Right lobe of liver (tissue), 6 donors: ENCODE results near the gene PARP15. TPM values are rescaled to one million over a fixed set of nuclear protein-coding genes. Genes with fewer than 3 reads are reported as not detected.

Source experiments
- ATAC-seq, 4 donors: fragments of 200-7000 bp; cut with Tn5 transposase; one replicate each; pipeline ENCODE4 v1.9.1; 2020; ENCODE audit warnings: mild to moderate bottlenecking in 4 of 4, moderate library complexity in 4 of 4
- DNase-seq, 3 donors: peaks; one replicate each; pipeline ENCODE4 v3.0.0-alpha.2; 2020
- H3K27ac ChIP-seq, 3 donors: fragments of 200-600 bp; one replicate each; pipeline ENCODE4 v1.8.0; 2022
- H3K27me3 ChIP-seq, 2 donors: fragments of 200-600 bp; one replicate each; pipeline ENCODE4 v1.8.0; 2022
- H3K36me3 ChIP-seq, 4 donors: fragments of 200-600 bp; sonication (generic) in 1 of 4; one replicate each; pipeline versions ENCODE4 v1.5.1 to v1.8.0; 2017 to 2022; ENCODE audit warnings: control low read depth in 1 of 4
- H3K4me1 ChIP-seq, 4 donors: fragments of 200-600 bp; sonication (generic) in 1 of 4; one replicate each; pipeline versions ENCODE4 v1.5.1 to v1.8.0; 2017 to 2022; ENCODE audit warnings: control low read depth in 1 of 4
- H3K4me3 ChIP-seq, 3 donors: fragments of 200-600 bp; one replicate each; pipeline ENCODE4 v1.8.0; 2022
- H3K9me3 ChIP-seq, 4 donors: fragments of 200-600 bp; sonication (generic) in 1 of 4; one replicate each; pipeline versions ENCODE4 v1.5.1 to v1.8.0; 2017 to 2022; ENCODE audit warnings: control low read depth in 1 of 4
- CTCF ChIP-seq, 4 donors: fragments of 200-600 bp in 3 of 4; fragments of 450-650 bp in 1 of 4; IDR thresholded peaks; one replicate each; pipeline versions ENCODE4 v1.5.1 to v1.8.0; 2016 to 2022; ENCODE audit warnings: antibody characterized with exemption in 4 of 4, mild to moderate bottlenecking in 2 of 4
- POLR2A ChIP-seq: fragments of 450-650 bp; IDR thresholded peaks from one replicate; pipeline ENCODE4 v1.6.1; 2017; ENCODE audit warnings: antibody characterized with exemption, mild to moderate bottlenecking
- WGBS: methylation state at CpG from one replicate; pipeline ENCODE4 v1.1.6; 2018; ENCODE audit warnings: low coverage, low lambda C conversion rate; ENCODE audit not compliant: insufficient coverage; ENCODE audit errors: missing lambda C conversion rate; 5-methylcytosine and 5-hydroxymethylcytosine counted together
- intact Hi-C, 2 donors: fragments of 100-400 bp; cut with DNase I; formaldehyde crosslinking; loops; one replicate each; pipeline versions ENCODE4 v1.11.2 to v1.14.1; 2022
- total RNA-seq, 6 experiments: library from RNA; depleted of rRNA in 2 of 6; stranded (reverse); fragments of >200 nt in 2 of 6; fragmentation: NEBNext Ultra II Directional in 3 of 6; extraction: Animal tissue kit (Norgen Biotek cat#: 25700) in 3 of 6; gene quantifications; one replicate each; pipeline versions ENCODE4 v1.1.0 to v1.2.4, GENCODE V29; 2016 to 2023
- donor health status: DM: no; HTN: yes; CAD: no.
- donor health status: DM: no; HTN: no; CAD: no.
- donor health status: DM: no; HTN: no; CAD: no.
- donor health status: DM: no; HTN: yes; CAD: no.
- donor health status: DM: no; HTN: yes; CAD: no.

Gene PARP15
- total RNA-seq, 6 experiments from 2014 or later, result 0.37 to 1.5 (median 1.3) TPM

DNA sequence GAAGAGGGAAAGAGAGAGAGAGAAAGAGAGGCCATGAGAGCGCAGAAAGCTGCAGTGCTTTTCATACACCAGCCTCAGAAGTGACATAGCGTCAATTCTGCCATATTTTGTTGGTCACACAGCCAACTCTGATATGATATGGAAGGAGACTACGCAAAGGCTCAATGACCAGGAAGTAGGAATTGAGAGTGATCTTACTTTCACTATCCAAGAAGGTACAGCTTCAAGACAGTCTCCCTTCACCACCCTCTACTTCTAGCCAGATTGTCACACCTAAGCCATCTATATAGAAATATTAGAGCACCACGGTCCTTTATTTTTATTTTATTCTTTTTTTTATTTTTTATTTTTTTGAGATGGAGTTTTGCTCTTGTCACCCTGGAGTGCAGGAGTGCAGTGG lies 21.1 kb downstream of the PARP15 start:
- Histone ChIP-seq H3K4me3 (no peak overlapping the region), H3K27me3 (no peaks in the 10 kb centered on the region), H3K4me1 (no peaks in the 10 kb centered on the region), H3K36me3 (no peaks in the 10 kb centered on the region), H3K9me3 (no peaks in the 10 kb centered on the region), H3K27ac (no peak overlapping the region)
- TF ChIP-seq CTCF (IDR thresholded peaks at IDR 0.05), result no peak
- no peak for TF ChIP-seq POLR2A
- intact Hi-C loops, result no loop called here
- ATAC-seq (no peak), DNase-seq (no peak)
- 65% methylated on average over 2 of the region's 4 CpGs for WGBS

GRCh38 chr3:122602011-122602710 lies 24.7 kb downstream of the PARP15 start:
- Histone ChIP-seq H3K4me1 (no peaks in the 10 kb centered on the region), H3K9me3 (no peaks in the 10 kb centered on the region), H3K27me3 (no peaks in the 10 kb centered on the region), H3K36me3 (no peaks in the 10 kb centered on the region), H3K27ac (no peak overlapping the region), H3K4me3 (no peak overlapping the region)
- 54% methylated on average over 5 of the region's 5 CpGs for whole genome bisulfite sequencing
- ATAC-seq (no peak), DNase-seq (no peak)
- intact Hi-C loops, result no loop called here
- no peak for TF ChIP-seq CTCF (IDR thresholded peaks at IDR 0.05)
- no peak for TF ChIP-seq POLR2A

GRCh38 chr3:122603056-122603455 lies 25.6 kb downstream of the PARP15 start:
- no peaks in the 10 kb centered on the region for H3K9me3 ChIP-seq
- TF ChIP-seq POLR2A, result no peak
- no peak for TF ChIP-seq CTCF (IDR thresholded peaks at IDR 0.05)

GRCh38 chr3:122606330-122606729 lies 28.9 kb downstream of the PARP15 start:
- ATAC-seq (no peak), DNase-seq (no peak)
- H3K4me1 ChIP-seq, result no peaks in the 10 kb centered on the region
- no peaks in the 10 kb centered on the region for H3K9me3 ChIP-seq
- WGBS, result 45% methylated on average over 3 of the region's 4 CpGs
- H3K27ac ChIP-seq, result no peak overlapping the region
- no peaks in the 10 kb centered on the region for H3K27me3 ChIP-seq
- no peak overlapping the region for H3K4me3 ChIP-seq
- TF ChIP-seq POLR2A, result no peak
- no peak for TF ChIP-seq CTCF (IDR thresholded peaks at IDR 0.05)
- H3K36me3 ChIP-seq, result no peaks in the 10 kb centered on the region
- intact Hi-C loops, result no loop called here

More at GRCh38 chr3:122603056-122603455, 25.6 kb downstream of the PARP15 start:
- Histone ChIP-seq H3K4me1 (no peaks in the 10 kb centered on the region), H3K27ac (no peak overlapping the region), H3K4me3 (no peak overlapping the region), H3K36me3 (no peaks in the 10 kb centered on the region), H3K27me3 (no peaks in the 10 kb centered on the region)
- intact Hi-C loops, result no loop called here
- no peak for DNase-seq
- no peak for ATAC-seq
- 75% methylated on average over 2 of the region's 2 CpGs for WGBS
